ENCODE measurements around the gene C10orf90. TPM values are rescaled to one million over a fixed set of nuclear protein-coding genes. Genes with fewer than 3 reads are reported as not detected.

The C10orf90 gene
- total RNA-seq, 2 experiments from 2014 or later = not detected

DNA sequence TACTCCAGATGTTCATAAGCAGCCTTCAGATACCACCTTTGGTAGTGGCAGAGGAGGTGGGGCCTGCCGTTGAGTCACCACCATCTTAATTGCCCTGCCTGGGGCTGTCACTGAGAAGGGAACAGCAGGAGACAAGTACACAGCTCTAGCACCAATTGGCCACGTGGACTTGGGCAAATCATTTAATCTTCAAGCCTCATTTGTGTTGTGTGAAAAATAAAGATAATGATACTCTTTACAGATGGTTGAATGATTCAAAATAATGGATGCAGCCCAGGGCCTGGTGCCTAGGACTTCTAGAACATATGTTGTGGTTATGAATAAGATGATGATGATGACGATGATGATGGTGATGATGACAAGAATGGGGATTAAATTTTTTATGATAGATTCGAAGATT lies 170.3 kb downstream of the C10orf90 start:
- H3K4me1 Mint-ChIP-seq = no peaks in the 10 kb centered on the region
- no peak overlapping the region for H3K4me3 Mint-ChIP-seq
- ATAC-seq (no peak), DNase-seq (no peak)
- H3K36me3 Mint-ChIP-seq = no peaks in the 10 kb centered on the region
- CTCF ChIA-PET = no interaction called here
- H3K27ac Mint-ChIP-seq = no peak overlapping the region
- H3K27me3 Mint-ChIP-seq = no peaks in the 10 kb centered on the region
- peaks cover 4% of the 10 kb centered on the region for H3K9me3 Mint-ChIP-seq (ENCODE audit: low read depth)

DNA sequence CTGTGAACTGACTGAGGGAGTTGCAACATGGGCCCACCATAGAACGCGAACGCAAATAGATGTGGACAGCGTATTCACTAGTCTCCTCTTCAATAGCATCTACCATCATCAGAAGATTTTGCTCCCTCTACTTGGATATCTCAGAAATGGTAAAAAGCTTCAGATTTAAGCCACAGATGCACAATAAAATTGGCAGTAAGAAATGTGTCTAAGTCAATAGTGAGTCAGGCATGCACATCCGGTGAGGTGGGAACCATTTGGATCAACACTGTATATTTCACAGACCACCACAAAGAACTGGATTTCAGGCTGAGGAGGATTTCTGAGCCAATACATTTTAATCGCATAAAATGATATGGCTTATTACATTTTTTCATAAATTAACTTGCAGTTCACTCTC lies 170.7 kb downstream of the C10orf90 start:
- no peaks in the 10 kb centered on the region for H3K36me3 Mint-ChIP-seq
- H3K4me3 Mint-ChIP-seq = no peak overlapping the region
- H3K27ac Mint-ChIP-seq = no peak overlapping the region
- H3K4me1 Mint-ChIP-seq = no peaks in the 10 kb centered on the region
- no peaks in the 10 kb centered on the region for H3K27me3 Mint-ChIP-seq
- CTCF ChIA-PET = no interaction called here
- no peak for DNase-seq
- no peak for ATAC-seq
- H3K9me3 Mint-ChIP-seq (ENCODE audit: low read depth) = peaks cover 2% of the 10 kb centered on the region

DNA sequence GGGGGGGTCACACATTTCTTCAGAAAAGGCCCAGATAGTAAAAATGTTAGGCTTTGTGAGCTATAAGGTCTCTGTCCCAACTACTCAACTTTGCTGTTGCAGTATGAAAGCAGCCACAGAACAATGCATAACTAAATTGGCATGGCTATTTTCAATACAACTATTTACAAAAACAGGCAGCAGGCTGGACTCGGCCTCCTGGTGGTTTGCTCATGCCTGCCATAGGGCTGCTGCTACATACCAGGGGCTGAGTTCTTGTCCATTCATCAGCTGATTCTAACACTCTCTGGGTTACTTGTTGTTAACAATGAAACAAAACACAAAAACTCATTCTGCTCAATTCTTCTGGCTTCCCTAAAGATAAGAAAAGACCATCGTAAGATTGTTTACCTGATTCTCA lies 172.8 kb downstream of the C10orf90 start:
- DNase-seq = no peak
- H3K9me3 Mint-ChIP-seq (ENCODE audit: low read depth) = no peaks in the 10 kb centered on the region
- H3K27me3 Mint-ChIP-seq = no peaks in the 10 kb centered on the region
- CTCF ChIA-PET = no interaction called here
- H3K27ac Mint-ChIP-seq = no peak overlapping the region
- no peak for ATAC-seq
- no peak overlapping the region for H3K4me3 Mint-ChIP-seq
- H3K36me3 Mint-ChIP-seq = no peaks in the 10 kb centered on the region
- no peaks in the 10 kb centered on the region for H3K4me1 Mint-ChIP-seq

DNA sequence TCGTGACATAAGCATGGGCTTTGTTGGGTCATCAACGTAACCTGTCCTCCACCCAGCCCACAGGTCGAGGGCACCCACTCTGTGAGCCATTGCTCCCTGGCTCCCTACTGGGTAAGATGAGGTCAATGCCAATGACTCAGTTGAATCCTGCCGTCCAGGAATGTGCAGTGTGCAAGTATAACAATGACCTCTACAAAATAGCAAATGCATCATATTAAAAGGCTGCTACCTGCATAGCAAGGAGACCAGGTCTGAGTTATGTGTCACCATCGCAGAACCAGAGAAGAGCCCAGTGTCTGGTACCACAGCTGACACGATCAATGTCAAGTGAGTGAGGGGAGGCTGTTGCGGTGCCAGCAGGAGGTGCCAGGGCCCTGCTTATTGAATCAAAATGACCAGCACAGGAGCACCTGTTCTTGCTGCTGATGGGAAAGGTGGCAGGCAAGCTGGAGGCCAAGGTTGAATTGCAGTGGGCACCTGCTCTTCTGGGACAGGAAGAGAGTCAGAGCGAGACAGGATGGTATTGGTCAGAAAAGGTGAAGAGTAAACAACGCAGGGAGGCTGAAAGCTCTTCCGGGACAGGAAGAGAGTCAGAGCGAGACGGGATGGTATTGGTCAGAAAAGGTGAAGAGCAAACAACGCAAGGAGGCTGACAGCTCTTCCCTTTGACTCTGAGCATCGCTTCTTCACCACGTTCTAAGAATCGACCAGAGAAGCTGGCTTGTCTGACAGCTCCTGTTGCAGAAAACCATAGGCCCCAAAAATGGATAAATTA lies 173.5 kb downstream of the C10orf90 start:
- Mint-ChIP-seq H3K9me3 (ENCODE audit: low read depth) (no peaks in the 10 kb centered on the region), H3K36me3 (no peaks in the 10 kb centered on the region), H3K27ac (no peak overlapping the region), H3K4me1 (no peaks in the 10 kb centered on the region), H3K27me3 (no peaks in the 10 kb centered on the region), H3K4me3 (no peak overlapping the region)
- DNase-seq = no peak
- no peak for ATAC-seq
- CTCF ChIA-PET = no interaction called here

DNA sequence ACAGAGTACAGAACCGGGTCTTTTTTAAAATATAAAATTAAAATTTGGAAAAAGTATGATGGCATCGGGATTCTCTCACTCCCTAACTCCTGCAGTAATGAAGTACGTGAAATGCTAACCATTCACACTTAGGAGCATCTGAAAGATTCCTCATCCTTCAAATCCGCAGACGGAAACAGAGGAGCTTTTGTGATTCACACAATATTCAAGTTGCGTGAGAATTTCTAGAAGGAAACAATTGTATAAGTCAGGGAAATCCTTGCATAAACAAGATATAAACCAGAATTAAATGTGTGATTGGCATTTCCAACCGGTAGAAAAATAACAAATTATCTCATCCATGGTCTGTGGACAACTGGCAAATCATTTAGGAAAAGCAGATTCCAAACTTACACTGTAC lies 179.0 kb downstream of the C10orf90 start:
- no peak for ATAC-seq
- no peaks in the 10 kb centered on the region for H3K27me3 Mint-ChIP-seq
- no peak overlapping the region for H3K27ac Mint-ChIP-seq
- CTCF ChIA-PET = no interaction called here
- no peak for DNase-seq
- no peaks in the 10 kb centered on the region for H3K9me3 Mint-ChIP-seq (ENCODE audit: low read depth)
- H3K4me3 Mint-ChIP-seq = no peak overlapping the region
- no peaks in the 10 kb centered on the region for H3K4me1 Mint-ChIP-seq
- no peaks in the 10 kb centered on the region for H3K36me3 Mint-ChIP-seq

DNA sequence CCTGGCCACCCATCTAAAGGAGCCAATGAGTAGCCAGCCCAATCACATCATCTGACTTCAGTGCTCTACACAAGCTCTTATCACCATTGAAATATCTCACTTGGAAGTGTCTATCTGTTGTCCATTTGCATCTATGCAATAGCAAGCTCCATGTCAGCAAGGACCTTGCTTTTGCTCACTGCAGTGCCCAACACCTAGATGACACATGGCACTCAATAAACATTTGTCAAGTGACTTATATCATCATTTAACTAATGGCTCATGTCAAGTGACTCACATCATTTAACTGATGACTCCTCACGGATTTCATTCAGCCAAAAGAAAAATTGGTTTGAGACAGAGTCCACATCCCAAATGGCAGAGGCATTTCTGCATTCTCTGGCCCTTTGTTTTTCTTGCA lies 189.3 kb downstream of the C10orf90 start:
- no peak for DNase-seq
- Mint-ChIP-seq H3K4me3 (no peak overlapping the region), H3K4me1 (no peaks in the 10 kb centered on the region), H3K9me3 (ENCODE audit: low read depth) (no peaks in the 10 kb centered on the region), H3K27me3 (no peaks in the 10 kb centered on the region), H3K27ac (no peak overlapping the region), H3K36me3 (no peaks in the 10 kb centered on the region)
- ATAC-seq = no peak
- CTCF ChIA-PET = no interaction called here

GRCh38 chr10:126480648-126481047 lies 189.8 kb downstream of the C10orf90 start:
- Mint-ChIP-seq H3K36me3 (no peaks in the 10 kb centered on the region), H3K4me1 (no peaks in the 10 kb centered on the region), H3K9me3 (ENCODE audit: low read depth) (no peaks in the 10 kb centered on the region), H3K27me3 (no peaks in the 10 kb centered on the region), H3K27ac (no peak overlapping the region), H3K4me3 (no peak overlapping the region)
- DNase-seq (no peak), ATAC-seq (no peak)
- CTCF ChIA-PET = no interaction called here

DNA sequence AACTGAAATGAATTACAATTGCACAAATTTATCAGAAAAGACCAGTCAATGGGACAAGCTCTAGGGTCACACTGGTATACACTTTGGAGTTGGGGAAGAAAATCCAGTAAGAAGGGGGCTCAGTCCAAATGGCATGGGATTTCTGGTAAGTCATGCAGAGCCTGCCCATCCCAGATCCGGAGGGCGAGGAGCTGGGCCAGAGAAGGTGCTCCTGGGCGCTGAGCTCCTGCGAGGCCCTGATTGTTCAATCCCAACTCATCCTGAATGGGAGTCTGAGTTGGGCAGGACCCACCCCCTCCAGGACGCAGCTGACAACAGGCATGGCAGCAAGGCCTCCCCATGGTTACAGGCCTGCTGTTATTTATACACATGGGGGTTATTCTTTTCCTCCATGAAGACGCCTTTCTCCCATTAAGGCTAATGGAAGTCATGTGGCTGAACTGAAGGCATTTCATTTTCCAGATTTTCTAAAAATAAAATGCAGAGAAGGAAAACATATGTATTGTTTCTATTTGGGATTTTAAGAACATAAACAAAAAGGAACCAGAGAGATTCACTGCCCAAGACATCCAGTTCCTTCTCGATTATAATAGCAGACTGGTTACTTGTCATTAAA lies 191.1 kb downstream of the C10orf90 start:
- no peaks in the 10 kb centered on the region for H3K9me3 Mint-ChIP-seq (ENCODE audit: low read depth)
- no peak overlapping the region for H3K27ac Mint-ChIP-seq
- H3K4me1 Mint-ChIP-seq = no peaks in the 10 kb centered on the region
- CTCF ChIA-PET = no interaction called here
- no peaks in the 10 kb centered on the region for H3K36me3 Mint-ChIP-seq
- DNase-seq (no peak), ATAC-seq (no peak)
- H3K4me3 Mint-ChIP-seq = no peak overlapping the region
- no peaks in the 10 kb centered on the region for H3K27me3 Mint-ChIP-seq

GRCh38 chr10:126478546-126478945 lies 191.9 kb downstream of the C10orf90 start:
- H3K4me3 Mint-ChIP-seq = no peak overlapping the region
- CTCF ChIA-PET = no interaction called here
- no peaks in the 10 kb centered on the region for H3K4me1 Mint-ChIP-seq
- no peaks in the 10 kb centered on the region for H3K9me3 Mint-ChIP-seq (ENCODE audit: low read depth)
- no peak overlapping the region for H3K27ac Mint-ChIP-seq
- DNase-seq = no peak
- ATAC-seq = no peak
- H3K36me3 Mint-ChIP-seq = no peaks in the 10 kb centered on the region
- H3K27me3 Mint-ChIP-seq = no peaks in the 10 kb centered on the region

- no peak overlapping the region for H3K4me3 Mint-ChIP-seq
- no peaks in the 10 kb centered on the region for H3K9me3 Mint-ChIP-seq (ENCODE audit: low read depth)
- H3K27me3 Mint-ChIP-seq = no peaks in the 10 kb centered on the region
- no peaks in the 10 kb centered on the region for H3K36me3 Mint-ChIP-seq
- no peaks in the 10 kb centered on the region for H3K4me1 Mint-ChIP-seq
- ATAC-seq (no peak), DNase-seq (no peak)
- CTCF ChIA-PET = interaction anchor here (0.6 kb wide), 1 partner anchor 307 kb away, joined by 3 read pairs; no protein-coding TSS in a partner anchor
- no peak overlapping the region for H3K27ac Mint-ChIP-seq
Measured at GRCh38 chr10:126476246-126476645, 194.2 kb downstream of the C10orf90 start.

- H3K27ac Mint-ChIP-seq = no peak overlapping the region
- CTCF ChIA-PET = no interaction called here
- no peaks in the 10 kb centered on the region for H3K4me1 Mint-ChIP-seq
- DNase-seq = no peak
- H3K36me3 Mint-ChIP-seq = no peaks in the 10 kb centered on the region
- H3K27me3 Mint-ChIP-seq = no peaks in the 10 kb centered on the region
- ATAC-seq = no peak
- H3K9me3 Mint-ChIP-seq (ENCODE audit: low read depth) = no peaks in the 10 kb centered on the region
- no peak overlapping the region for H3K4me3 Mint-ChIP-seq
Measured at GRCh38 chr10:126475074-126475691, 195.3 kb downstream of the C10orf90 start.

GRCh38 chr10:126474031-126474430 lies 196.5 kb downstream of the C10orf90 start:
- peaks cover 4% of the 10 kb centered on the region for H3K4me1 Mint-ChIP-seq
- H3K36me3 Mint-ChIP-seq = no peaks in the 10 kb centered on the region
- ATAC-seq = no peak
- H3K9me3 Mint-ChIP-seq (ENCODE audit: low read depth) = no peaks in the 10 kb centered on the region
- no peak for DNase-seq
- CTCF ChIA-PET = no interaction called here
- H3K27ac Mint-ChIP-seq = no peak overlapping the region
- H3K27me3 Mint-ChIP-seq = no peaks in the 10 kb centered on the region
- H3K4me3 Mint-ChIP-seq = no peak overlapping the region

- CTCF ChIA-PET = no interaction called here
- no peak overlapping the region for H3K27ac Mint-ChIP-seq
Measured at GRCh38 chr10:126470991-126471390, 199.5 kb downstream of the C10orf90 start.

DNA sequence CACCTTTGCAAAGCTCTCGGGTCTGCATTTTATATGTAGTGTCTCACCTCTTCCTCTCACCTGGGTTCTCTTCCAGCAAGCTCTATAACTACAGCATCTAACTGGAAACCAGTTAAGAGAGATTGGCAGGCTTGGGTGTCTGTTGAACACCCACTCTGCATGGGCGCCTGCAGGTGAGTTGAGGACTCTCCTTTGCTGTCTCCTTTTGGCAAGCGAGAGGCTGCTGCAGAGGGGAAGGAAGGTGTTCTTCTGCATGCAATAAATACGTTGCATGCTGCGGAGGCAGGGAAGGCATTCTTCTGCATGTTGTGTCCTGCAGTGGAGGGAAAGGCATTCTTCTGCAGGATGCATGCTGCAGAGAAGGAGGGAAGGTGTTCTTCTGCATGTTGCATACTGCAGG lies 200.8 kb downstream of the C10orf90 start:
- CTCF ChIA-PET = no interaction called here
- H3K36me3 Mint-ChIP-seq = no peaks in the 10 kb centered on the region
- H3K4me3 Mint-ChIP-seq = no peak overlapping the region
- no peaks in the 10 kb centered on the region for H3K27me3 Mint-ChIP-seq
- H3K4me1 Mint-ChIP-seq = peaks cover 7% of the 10 kb centered on the region
- no peak overlapping the region for H3K27ac Mint-ChIP-seq
- ATAC-seq (no peak), DNase-seq (no peak)
- H3K9me3 Mint-ChIP-seq (ENCODE audit: low read depth) = no peaks in the 10 kb centered on the region

More at GRCh38 chr10:126470991-126471390, 199.5 kb downstream of the C10orf90 start:
- Mint-ChIP-seq H3K4me3 (no peak overlapping the region), H3K27me3 (no peaks in the 10 kb centered on the region), H3K36me3 (no peaks in the 10 kb centered on the region), H3K4me1 (peaks cover 7% of the 10 kb centered on the region), H3K9me3 (ENCODE audit: low read depth) (no peaks in the 10 kb centered on the region)
- DNase-seq (no peak), ATAC-seq (no peak)

All from activated CD8-positive, alpha-beta memory T cell treated with anti-CD3 and anti-CD28 coated beads, Interleukin-2, amount 10 ng/mL, durations not matched to agents 7 days and 5 days (primary cell).